GM12874 (cell line): Measurements from ENCODE around the gene NFKBIB.

Experiments used
- CTCF ChIP-seq: IDR thresholded peaks from 2 replicates; pipeline ENCODE4 v1.5.1; 2011; ENCODE audit warnings: low read depth, mild to moderate bottlenecking, control low read depth, low read length, moderate library complexity; ENCODE audit not compliant: insufficient read depth

The NFKBIB gene

GRCh38 chr19:38956264-38956663, 56.5 kb downstream of the NFKBIB start:
- no peak for TF ChIP-seq CTCF

- TF ChIP-seq CTCF: no peak
Observed at GRCh38 chr19:38958301-38958700, 58.5 kb downstream of the NFKBIB start.
